Activated CD8-positive, alpha-beta memory T cell treated with anti-CD3 and anti-CD28 coated beads for 36 hours (primary cell): Measurements from ENCODE around the gene TNNT2. TPM values are rescaled to one million over a fixed set of nuclear protein-coding genes. Genes with fewer than 3 reads are reported as not detected.

ENCODE experiments used
- CTCF ChIA-PET: fragments of 350-600 bp; sonication (Branson Sonifier 250); formaldehyde crosslinking; loops from one replicate; lab custom pipeline; 2021; ENCODE audit warnings: antibody characterized with exemption; lab: Charles Lee
- POLR2A ChIA-PET: fragments of 350-600 bp; sonication (Branson Sonifier 250); formaldehyde crosslinking; loops from one replicate; lab custom pipeline; 2021; ENCODE audit warnings: antibody characterized with exemption; lab: Charles Lee
- total RNA-seq, 2 experiments: library from RNA; stranded (reverse); gene quantifications; one replicate each; pipeline ENCODE4 v1.2.3, GENCODE V29; 2021

The TNNT2 gene
- total RNA-seq, 2 experiments from 2014 or later = not detected

DNA sequence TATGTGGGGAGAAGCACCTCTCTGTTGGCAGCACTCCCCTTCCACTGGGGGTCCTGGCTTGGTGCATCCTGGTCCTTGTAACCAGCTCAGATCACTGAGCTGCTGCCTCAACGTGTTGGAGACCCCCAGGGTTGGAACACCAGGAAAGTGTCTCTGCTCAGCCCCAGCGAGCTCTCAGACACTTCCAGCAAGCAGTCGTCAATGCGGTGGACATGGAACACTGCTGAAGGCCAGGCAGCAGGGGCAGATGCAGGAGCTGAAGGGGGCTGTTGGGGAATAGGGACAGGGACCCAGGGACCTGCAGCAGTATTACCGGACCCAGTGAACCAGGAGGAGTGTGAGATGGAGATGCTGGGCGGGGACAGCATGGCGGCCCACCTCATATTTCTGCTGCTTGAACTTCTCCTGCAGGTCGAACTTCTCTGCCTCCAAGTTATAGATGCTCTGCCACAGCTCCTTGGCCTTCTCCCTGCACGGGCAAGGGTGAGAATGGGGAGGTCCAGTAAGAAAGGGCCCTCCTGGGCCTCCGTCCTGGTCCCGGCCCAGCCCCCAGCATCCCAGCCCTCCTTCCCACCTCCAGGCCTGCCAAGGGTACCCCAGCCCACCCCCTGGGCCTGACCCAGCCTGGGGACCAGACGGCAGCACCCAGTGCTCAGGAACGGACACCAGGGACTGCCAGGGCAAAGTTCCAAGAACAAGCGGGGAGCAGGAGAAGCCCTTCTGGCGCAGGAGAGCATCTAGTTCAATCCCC, 16.4 kb downstream of the TNNT2 start:
- ChIA-PET POLR2A (no interaction called here), CTCF (interaction anchor here (0.6 to 3.3 kb wide), 4 partner anchors 8 to 107 kb away, joined by 3 to 19 read pairs (median 3); no protein-coding TSS in a partner anchor)

DNA sequence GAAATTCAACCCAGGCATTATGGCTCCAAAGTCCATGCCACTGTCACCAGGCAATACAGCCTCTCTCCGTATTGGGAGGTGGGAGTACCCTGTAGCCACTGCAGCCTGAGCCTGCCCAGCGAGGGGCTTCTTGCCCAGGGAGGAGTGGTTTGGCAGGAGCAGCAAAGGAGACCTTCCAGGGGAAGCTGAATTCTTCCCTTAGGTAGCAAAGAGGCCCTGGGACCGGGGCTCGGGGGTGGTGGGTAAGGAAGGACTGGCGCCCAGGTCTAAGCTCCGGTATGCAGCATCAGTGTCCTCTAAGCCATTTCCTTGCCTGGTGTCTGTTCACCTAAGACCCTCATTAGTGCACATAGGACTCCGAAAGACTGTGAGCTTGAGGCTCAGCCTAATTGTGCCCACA, 17.0 kb downstream of the TNNT2 start:
- CTCF ChIA-PET = interaction anchor here (0.6 to 3.3 kb wide), 3 partner anchors 12 to 107 kb away, joined by 3 to 19 read pairs (median 3); no protein-coding TSS in a partner anchor
- POLR2A ChIA-PET = no interaction called here

DNA sequence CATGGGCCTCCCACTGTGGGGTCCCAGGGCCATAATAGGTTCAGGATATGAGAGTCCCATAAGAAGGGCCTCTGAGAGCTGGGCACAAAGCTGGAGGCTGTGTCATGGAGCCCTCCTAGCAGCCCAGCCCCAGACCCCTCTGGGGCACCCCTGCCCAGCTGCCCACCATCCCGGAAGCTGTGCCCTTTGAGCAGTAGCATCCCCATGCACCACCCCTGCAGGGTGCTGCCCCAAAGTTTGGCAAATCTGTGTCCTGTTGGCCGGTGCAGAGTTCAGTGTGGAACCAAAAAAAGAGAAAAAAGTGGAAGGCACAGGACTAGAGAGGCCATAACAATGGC, 17.6 kb downstream of the TNNT2 start:
- CTCF ChIA-PET = interaction anchor here (2.1 kb wide), 1 partner anchor 12 kb away, joined by 4 read pairs; no protein-coding TSS in a partner anchor
- POLR2A ChIA-PET = no interaction called here

DNA sequence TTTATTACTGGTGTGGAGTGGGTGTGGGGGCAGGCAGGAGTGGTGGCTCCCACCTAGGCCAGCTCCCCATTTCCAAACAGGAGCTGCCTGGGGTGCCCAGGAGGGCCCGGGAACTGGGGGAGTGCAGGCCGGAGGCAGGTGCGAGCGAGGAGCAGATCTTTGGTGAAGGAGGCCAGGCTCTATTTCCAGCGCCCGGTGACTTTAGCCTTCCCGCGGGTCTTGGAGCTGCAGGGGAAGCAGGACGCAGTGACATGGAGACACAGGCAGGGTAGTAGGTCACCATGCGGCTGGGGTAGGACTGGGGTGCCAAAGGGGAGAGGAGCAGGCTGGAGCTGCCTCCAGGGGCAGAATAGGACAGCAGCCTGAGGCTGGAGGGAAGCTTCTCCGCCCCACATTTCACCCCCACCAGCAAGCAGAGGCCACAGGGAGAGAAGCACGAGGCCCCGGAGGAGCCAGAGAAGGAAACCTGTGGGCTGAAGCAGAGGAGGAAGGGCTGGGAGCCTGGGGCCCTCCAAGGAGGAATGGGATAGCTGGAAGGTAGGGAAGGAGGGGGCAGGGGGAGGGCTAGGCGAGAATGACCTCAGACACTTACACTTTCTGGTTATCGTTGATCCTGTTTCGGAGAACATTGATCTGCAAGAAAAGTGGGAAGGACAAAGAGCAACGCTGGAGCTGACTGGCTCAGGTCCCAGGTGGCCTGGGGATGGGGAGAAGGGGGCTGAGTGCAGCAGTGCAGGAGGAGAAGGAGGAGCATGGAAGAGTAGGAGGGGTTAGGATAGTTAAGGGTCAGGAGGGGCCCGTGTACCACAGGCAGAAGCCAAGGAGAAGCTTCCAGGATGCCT, 18.2 kb downstream of the TNNT2 start:
- CTCF ChIA-PET = interaction anchor here (2.1 kb wide), 1 partner anchor 11 kb away, joined by 4 read pairs; no protein-coding TSS in a partner anchor

DNA sequence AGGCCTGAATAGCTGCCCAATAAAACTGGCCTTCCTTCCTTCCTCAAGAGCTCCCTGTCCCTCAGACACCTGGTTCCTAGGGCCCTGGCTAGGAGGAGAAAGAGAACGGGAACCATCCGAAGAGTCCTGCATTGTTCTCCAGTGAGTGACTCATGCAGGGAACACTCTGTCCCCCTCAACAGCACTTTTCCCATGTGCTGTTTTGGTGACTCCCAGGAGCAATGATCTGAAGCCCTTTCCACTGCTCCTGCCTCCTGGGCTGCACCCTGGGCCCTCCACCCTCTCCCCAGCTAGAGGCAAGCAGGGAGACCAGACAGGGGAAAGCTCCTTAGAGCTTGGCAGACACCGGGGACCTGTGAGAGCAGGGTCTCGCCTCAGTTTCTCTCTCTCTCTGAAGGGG, 18.9 kb downstream of the TNNT2 start:
- CTCF ChIA-PET = interaction anchor here (2.1 kb wide), 1 partner anchor 11 kb away, joined by 4 read pairs; no protein-coding TSS in a partner anchor
- POLR2A ChIA-PET = no interaction called here

More for the DNA sequence above, 18.2 kb downstream of the TNNT2 start:
- POLR2A ChIA-PET = no interaction called here

DNA sequence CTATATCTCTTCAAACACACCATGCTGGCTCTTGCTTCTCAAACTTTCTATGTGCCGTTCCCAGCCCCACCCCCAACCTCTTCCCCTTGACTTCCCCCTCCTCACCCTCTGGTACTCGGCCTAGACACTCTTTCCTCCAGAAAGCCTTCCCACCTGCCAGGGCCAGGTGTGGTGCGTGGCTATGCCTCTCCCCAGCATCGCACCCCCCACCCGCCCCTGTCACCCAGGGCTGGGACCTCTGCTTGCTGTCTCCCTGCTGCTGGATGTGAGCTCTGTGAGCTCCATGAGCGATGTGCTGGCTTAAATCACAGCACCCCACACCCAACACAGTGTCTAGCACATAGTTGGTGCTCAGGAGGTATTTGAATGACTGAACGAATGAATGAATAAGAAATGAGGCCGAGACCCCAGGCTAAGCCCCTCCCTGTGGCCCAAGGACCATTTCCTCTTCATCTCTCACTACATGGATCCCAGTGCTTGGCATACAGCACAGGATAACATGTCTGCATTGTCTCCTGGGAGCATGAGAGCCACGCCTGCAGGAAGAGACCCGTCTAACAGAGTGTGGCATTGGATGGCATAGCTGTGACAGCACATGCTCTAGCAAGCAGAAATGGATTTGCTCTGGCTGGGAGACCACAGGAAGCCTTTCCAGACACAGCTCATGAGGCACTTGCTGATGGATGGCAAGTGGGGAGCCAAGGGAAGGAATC, 19.7 kb downstream of the TNNT2 start:
- ChIA-PET POLR2A (no interaction called here), CTCF (interaction anchor here (2.1 kb wide), 1 partner anchor 10 kb away, joined by 4 read pairs; no protein-coding TSS in a partner anchor)

DNA sequence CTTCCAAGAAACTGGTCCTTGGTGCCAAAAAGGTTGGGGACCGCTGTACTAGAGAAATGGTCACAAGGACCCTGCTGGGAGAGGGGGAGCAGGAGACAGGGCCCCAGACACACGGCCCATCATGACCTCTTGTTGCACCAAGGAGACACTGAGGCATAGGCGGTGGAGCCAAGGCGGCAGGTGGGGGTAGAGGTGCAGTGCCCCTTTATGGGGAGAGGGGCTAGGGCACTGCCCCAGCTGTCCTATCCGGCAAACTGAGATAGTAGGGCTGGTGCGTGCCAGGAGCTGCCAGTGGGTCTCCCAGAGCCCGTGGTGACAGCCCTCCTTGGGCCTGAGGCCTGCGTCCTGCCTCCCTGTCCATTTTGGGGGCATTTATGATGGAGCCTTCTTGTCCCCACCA, 20.3 kb downstream of the TNNT2 start:
- POLR2A ChIA-PET = interaction anchor here (0.5 kb wide), 1 partner anchor 858 kb away, joined by 4 read pairs; no protein-coding TSS in a partner anchor
- CTCF ChIA-PET = no interaction called here

DNA sequence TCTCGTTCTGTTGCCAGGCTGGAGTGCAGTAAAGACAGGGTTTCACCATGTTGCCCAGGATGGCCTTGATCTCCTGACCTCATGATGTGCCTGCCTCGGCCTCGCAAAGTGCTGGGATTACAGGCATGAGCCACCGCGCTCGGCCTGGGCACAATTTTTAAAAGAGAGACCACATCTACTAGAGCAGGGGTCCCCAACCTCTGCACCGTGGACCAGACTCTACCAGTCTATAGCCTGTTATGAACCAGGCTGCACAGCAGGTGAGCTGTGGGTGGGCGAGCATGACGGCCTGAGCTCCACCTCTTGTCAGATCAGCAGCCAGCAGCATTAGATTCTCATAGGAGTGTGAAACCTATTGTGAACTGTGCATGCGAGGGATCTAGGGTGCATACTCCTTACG, 20.8 kb downstream of the TNNT2 start:
- ChIA-PET POLR2A (interaction anchor here (0.5 kb wide), 1 partner anchor 858 kb away, joined by 4 read pairs; no protein-coding TSS in a partner anchor), CTCF (no interaction called here)

DNA sequence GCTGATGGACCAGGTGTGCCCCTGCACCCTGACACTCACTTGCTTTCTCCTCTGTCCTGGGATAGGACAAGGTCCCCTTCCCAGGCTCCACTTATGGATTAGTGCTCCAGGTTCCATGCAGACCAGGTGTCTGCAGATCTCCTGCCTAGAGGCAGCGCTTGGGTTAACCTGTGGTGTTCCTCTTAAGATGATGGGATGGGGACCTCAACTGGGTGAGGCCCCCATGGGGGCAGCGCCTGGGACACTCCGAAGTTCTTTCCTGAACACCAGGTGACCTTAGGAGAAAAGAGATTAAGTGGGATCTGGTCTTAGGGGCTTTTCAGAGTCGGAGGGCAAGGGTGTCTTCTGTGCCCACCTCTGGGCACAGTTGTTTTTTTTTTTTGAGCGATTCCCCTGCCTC, 21.2 kb downstream of the TNNT2 start:
- ChIA-PET CTCF (no interaction called here), POLR2A (no interaction called here)

DNA sequence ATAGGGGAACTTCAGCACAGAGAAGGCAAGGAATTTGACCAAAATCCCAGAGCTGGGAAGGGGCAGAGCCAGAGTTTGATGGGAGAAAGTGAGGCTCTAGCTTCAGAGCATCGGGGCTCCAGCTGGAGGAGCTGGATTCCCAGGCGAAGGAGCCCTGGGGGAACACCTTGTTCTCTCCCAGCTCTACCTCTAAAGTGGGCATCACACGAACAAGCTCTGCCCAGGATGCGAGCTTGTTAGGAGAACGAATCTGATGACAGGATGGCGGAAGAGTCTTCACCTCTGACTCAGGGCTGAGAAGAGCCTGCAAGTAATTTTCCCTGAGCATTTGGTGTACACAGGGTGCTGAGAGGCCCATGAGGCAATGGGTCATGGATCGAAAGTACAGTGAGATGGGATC, 22.0 kb downstream of the TNNT2 start:
- ChIA-PET POLR2A (no interaction called here), CTCF (no interaction called here)

DNA sequence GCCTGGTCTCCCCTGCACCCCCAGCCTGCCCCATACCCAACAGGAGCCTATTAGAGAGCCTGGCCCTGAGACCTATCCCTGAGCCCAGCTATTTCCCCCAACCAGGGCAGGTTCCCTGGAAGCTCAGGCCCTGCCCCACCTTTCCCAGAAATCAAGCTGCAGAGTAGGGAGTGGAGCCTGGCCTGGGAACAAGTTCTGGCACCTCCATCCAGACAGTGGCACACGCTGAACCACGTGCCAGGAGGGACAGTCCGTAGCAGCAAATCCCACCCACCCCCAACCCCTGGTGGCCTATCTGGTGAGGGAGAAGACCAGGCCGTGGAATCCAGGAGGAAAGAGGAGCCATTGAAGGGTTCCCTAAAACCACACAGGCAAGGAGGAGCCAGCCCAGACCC, 22.6 kb downstream of the TNNT2 start:
- ChIA-PET POLR2A (no interaction called here), CTCF (no interaction called here)

DNA sequence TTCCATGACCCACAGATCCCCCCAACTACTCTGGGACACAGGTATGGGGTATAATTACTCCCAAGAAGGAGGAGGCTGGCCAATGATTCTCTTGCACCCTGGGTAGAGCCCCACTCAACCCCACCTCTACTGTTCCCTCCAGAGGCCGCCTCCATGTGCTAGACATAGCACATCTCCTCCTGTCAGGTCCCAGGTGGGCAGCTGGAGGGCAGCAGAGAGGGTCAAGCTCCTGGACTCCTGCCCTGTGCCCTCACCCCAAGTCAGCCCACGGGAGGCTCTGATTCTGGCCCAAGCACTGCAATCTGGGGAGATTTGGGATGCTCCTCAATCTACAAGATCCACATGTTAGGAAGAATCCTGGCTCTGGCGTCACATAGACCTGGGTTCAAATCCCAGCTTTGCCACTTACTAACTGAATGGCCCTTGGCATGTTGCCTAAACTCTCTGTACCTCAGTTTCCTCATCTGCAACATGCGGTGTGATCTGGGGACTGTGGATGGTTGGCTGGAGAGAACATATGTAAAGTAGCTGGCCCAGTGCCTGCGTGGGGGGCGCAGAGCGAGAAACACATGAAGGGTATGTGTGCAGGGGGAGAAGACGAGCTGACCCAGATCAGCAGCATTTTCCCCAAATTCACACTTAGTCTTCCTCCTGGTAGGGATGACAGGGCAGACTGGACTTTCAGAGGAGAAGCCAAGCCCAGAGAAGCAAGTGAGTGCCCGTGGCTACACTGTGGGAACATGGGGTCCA, 23.2 kb downstream of the TNNT2 start:
- POLR2A ChIA-PET = no interaction called here
- CTCF ChIA-PET = no interaction called here

DNA sequence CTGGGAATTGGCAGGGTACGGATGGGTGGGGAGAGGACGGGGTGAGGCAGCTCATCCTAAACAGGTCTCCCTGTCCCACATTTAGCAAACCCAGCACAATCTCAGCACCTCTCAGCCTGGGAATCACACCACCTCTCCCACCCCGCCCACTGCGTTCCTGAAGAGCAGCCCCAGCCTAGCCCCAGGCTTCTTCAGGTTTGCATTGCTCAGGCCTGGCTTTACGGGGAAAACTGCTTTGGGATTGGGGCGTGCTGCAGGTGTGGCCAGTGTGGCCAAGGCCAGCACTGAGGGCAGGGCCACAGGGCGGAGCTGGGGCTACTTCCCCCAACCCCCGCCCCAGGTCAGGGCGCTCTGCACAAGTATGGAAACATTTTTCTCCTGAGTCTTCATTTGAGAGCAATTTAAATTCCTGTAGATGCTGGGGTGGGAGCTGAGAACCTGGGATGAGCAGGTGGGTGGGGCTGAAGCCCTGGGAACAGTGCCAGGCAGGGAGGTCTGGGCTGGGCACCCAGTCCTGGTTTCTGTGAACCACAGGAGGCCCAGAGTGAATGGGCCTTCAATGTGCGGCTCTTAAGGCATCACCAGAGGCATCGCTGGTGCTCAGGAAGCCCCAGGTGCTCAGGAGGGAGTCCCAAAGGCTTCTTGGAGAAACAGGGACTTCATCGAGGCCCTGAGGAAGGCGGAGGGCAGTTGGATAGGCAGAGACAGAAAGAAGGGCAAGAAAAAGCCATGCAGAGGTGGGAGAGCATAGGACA, 24.1 kb downstream of the TNNT2 start:
- ChIA-PET CTCF (interaction anchor here (1.4 kb wide), 1 partner anchor 8 kb away, joined by 3 read pairs; no protein-coding TSS in a partner anchor), POLR2A (no interaction called here)

DNA sequence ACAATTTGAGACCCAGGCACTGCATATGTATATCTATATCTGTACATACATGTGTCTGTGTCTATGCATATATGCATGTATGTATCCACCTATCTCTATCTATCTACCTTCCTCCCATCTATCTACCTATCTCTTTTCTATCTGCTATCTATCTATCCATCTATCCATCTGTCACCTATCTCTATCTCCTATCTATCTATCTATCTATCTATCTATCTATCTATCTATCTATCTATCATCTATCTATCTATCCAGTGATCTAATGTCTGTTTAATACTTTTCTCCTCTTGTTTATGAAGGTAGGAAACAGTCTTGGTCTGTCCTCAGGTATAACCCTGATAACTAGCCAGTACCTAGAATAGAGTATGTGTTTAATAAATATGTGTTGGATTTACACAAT, 25.9 kb downstream of the TNNT2 start:
- POLR2A ChIA-PET = no interaction called here
- CTCF ChIA-PET = no interaction called here

DNA sequence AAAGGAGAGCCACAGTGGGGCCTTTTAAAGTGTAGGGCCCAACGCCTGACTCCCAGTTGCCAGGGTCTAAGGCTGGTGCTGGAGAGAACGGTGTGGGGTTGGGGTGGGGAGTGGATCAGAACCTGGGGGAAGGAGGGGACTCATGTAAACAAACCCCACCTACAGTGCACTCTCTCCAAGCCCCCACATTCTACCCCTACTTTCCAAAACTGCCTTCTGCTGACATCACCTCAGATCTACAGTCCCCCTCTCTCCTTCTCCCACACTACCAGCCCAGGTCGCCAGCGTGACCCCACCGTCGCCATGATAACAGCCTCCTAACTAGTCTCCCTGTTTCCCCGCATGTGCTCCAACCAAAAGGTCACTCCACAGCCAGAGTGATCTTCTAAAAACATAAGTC, 26.6 kb downstream of the TNNT2 start:
- ChIA-PET POLR2A (no interaction called here), CTCF (no interaction called here)

DNA sequence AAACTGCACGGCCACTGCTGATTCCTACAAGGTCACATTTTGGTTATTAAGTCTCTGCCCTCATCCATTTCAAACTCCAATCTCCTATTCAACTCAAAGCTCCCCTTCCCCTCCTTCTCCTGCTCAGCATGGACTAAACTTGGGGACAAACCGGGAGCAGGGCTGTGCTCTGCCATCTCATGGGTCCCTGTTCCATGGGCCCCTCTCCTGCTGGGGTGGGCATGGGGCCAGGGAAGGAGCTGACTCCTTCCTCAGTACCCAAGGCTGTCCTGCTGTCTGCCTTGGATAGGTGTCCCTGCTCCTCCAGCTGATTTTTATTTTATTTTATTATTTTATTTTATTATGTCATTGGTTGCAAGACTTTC, 27.1 kb downstream of the TNNT2 start:
- ChIA-PET POLR2A (no interaction called here), CTCF (interaction anchor here (1.0 kb wide), 1 partner anchor 35 kb away, joined by 3 read pairs; no protein-coding TSS in a partner anchor)

DNA sequence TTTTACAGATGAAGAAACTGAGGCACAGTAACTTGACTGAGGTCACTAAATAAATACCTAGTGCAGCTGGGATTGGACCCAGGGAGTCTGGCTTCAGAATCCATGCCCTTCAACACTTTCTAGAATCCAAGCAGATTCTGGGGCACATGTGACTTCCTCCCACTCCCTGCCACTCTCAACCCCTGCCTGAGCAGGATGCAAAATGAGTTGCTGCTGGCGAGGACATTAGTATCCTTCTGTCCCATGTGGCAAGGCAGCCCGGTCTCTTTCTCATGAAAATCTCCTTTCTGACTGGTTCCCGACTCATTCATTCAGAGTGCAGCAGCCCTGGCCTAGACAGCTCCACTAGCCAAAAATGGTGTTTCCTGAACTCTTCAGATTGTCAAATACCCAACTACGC, 28.4 kb downstream of the TNNT2 start:
- CTCF ChIA-PET = interaction anchor here (1.4 kb wide), 2 partner anchors 33 to 66 kb away, joined by 3 read pairs; no protein-coding TSS in a partner anchor
- POLR2A ChIA-PET = no interaction called here

DNA sequence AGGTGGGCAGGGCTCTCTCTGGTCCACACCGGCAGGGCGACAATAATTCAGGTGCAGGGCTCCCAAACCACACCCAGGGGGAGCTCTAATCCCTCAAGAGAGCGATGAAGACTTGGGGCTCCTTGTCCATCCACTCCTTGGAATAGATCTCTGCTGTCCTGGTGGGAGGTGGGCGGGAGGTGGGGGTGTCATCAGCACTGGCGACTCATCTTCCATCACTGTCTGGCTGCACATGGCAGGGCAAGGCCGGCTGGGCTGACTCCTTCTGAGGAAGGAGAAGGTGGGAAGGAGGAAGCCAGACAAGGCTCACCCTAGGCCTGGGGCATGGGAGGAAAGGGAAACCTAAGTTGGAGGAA, 29.3 kb downstream of the TNNT2 start:
- ChIA-PET CTCF (interaction anchor here (1.1 to 1.4 kb wide), 4 partner anchors 10 to 65 kb away, joined by 3 to 4 read pairs (median 3); no protein-coding TSS in a partner anchor), POLR2A (no interaction called here)
